Activated CD8-positive, alpha-beta memory T cell treated with anti-CD3 and anti-CD28 coated beads for 36 hours (primary cell): ENCODE measurements around the gene TFCP2L1. TPM values are rescaled to one million over a fixed set of nuclear protein-coding genes. Genes with fewer than 3 reads are reported as not detected.
"Not testable (repeated sequence)": the region's sequence is repeated elsewhere in the genome, so short reads cannot be mapped to it uniquely, and the experiment has no call there.

ENCODE experiments used
- CTCF ChIA-PET: fragments of 350-600 bp; sonication (Branson Sonifier 250); formaldehyde crosslinking; loops from one replicate; lab custom pipeline; 2021; ENCODE audit warnings: antibody characterized with exemption; lab: Charles Lee
- POLR2A ChIA-PET: fragments of 350-600 bp; sonication (Branson Sonifier 250); formaldehyde crosslinking; loops from one replicate; lab custom pipeline; 2021; ENCODE audit warnings: antibody characterized with exemption; lab: Charles Lee
- total RNA-seq, 2 experiments: library from RNA; stranded (reverse); gene quantifications; one replicate each; pipeline ENCODE4 v1.2.3, GENCODE V29; 2021

TFCP2L1 gene
- total RNA-seq, 2 experiments from 2014 or later = 0.02 to 0.13 TPM

- POLR2A ChIA-PET = no interaction called here
- CTCF ChIA-PET = no interaction called here
Measured at GRCh38 chr2:121232626-121233265, 52.3 kb downstream of the TFCP2L1 start.

- ChIA-PET POLR2A (no interaction called here), CTCF (no interaction called here)
Measured at GRCh38 chr2:121231385-121232000, 53.5 kb downstream of the TFCP2L1 start.

- ChIA-PET CTCF (no interaction called here), POLR2A (no interaction called here)
Measured at GRCh38 chr2:121228521-121228920, 56.5 kb downstream of the TFCP2L1 start.

GRCh38 chr2:121227381-121228144, 57.4 kb downstream of the TFCP2L1 start:
- POLR2A ChIA-PET, CTCF ChIA-PET: not testable (repeated sequence)

- CTCF ChIA-PET, POLR2A ChIA-PET: not testable (repeated sequence)
Measured at GRCh38 chr2:121225681-121226080, 59.3 kb downstream of the TFCP2L1 start.

GRCh38 chr2:121220995-121221394, 64.0 kb downstream of the TFCP2L1 start:
- ChIA-PET POLR2A (interaction anchor here (0.6 kb wide), 1 partner anchor 819 kb away, joined by 3 read pairs; no protein-coding TSS in a partner anchor), CTCF (no interaction called here)

- ChIA-PET CTCF (no interaction called here), POLR2A (no interaction called here)
Measured at GRCh38 chr2:121219866-121220265, 65.1 kb downstream of the TFCP2L1 start.

- POLR2A ChIA-PET = no interaction called here
- CTCF ChIA-PET = no interaction called here
Measured at GRCh38 chr2:121218386-121218938, 66.5 kb downstream of the TFCP2L1 start.

GRCh38 chr2:121217627-121218026, 67.4 kb downstream of the TFCP2L1 start:
- POLR2A ChIA-PET = no interaction called here
- CTCF ChIA-PET = no interaction called here

- ChIA-PET CTCF (no interaction called here), POLR2A (no interaction called here)
Measured at GRCh38 chr2:121214296-121214695, 70.7 kb downstream of the TFCP2L1 start.

- ChIA-PET POLR2A (no interaction called here), CTCF (no interaction called here)
Measured at GRCh38 chr2:121213386-121213785, 71.6 kb downstream of the TFCP2L1 start.

GRCh38 chr2:121212661-121213325, 72.2 kb downstream of the TFCP2L1 start:
- ChIA-PET POLR2A (no interaction called here), CTCF (no interaction called here)

GRCh38 chr2:121211689-121212151, 73.3 kb downstream of the TFCP2L1 start:
- CTCF ChIA-PET = no interaction called here
- POLR2A ChIA-PET = no interaction called here

- ChIA-PET CTCF (no interaction called here), POLR2A (no interaction called here)
Measured at GRCh38 chr2:121211251-121211650, 73.8 kb downstream of the TFCP2L1 start.

GRCh38 chr2:121210691-121211090, 74.3 kb downstream of the TFCP2L1 start:
- ChIA-PET POLR2A (no interaction called here), CTCF (no interaction called here)

GRCh38 chr2:121209014-121209610, 75.9 kb downstream of the TFCP2L1 start:
- ChIA-PET CTCF (no interaction called here), POLR2A (no interaction called here)

- POLR2A ChIA-PET = no interaction called here
Measured at GRCh38 chr2:121207494-121207893, 77.5 kb downstream of the TFCP2L1 start.

GRCh38 chr2:121205321-121205942, 79.6 kb downstream of the TFCP2L1 start:
- ChIA-PET CTCF (no interaction called here), POLR2A (no interaction called here)

More at GRCh38 chr2:121207494-121207893, 77.5 kb downstream of the TFCP2L1 start:
- CTCF ChIA-PET = no interaction called here
